IMR-90 (cell line): ENCODE results near the gene WAC. TPM values are rescaled to one million over a fixed set of nuclear protein-coding genes. Genes with fewer than 3 reads are reported as not detected.
A peak's percentile ranks its signal among the peaks of the same experiment; 100 is the strongest.

ENCODE experiments used
- ATAC-seq: fragments of 200-7000 bp; cut with Tn5 transposase; 2 replicates; pipeline ENCODE4 v1.9.1; 2020; ENCODE audit warnings: low read depth, mild to moderate bottlenecking, moderate library complexity
- BruUV-seq: library from RNA; stranded (reverse); fragments of 400-500 nt; replicated peaks from 2 replicates; lab custom pipeline; 2021; lab: Mats Ljungman, UMichigan
- CTCF ChIA-PET: fragments of 300-600 bp; formaldehyde crosslinking; extraction: SDS; loops from one replicate; lab custom pipeline; 2021; ENCODE audit warnings: antibody characterized with exemption; lab: Yijun Ruan, JAX
- POLR2A ChIA-PET: fragments of 300-600 bp; sonication (Branson Sonifier 250); formaldehyde crosslinking; loops from one replicate; lab custom pipeline; 2022; ENCODE audit warnings: antibody characterized with exemption; ENCODE audit not compliant: unreplicated experiment; lab: Charles Lee
- DNase-seq: peaks from one replicate; pipeline ENCODE4 v3.0.0; 2013
- H2AFZ ChIP-seq: replicated peaks from 2 replicates; pipeline ENCODE3; 2013; ENCODE audit warnings: low read length, mild to moderate bottlenecking; ENCODE audit not compliant: poor library complexity
- H2AK5ac ChIP-seq: 2 replicates; pipeline ENCODE4 v1.6.1; 2013; ENCODE audit warnings: low read depth, low read length, inconsistent platforms
- H2AK9ac ChIP-seq: replicated peaks from 2 replicates; pipeline ENCODE3; 2013; ENCODE audit warnings: mild to moderate bottlenecking, low read depth, low read length, moderate library complexity; ENCODE audit not compliant: poor library complexity
- H2BK120ac ChIP-seq: 2 replicates; pipeline ENCODE4 v1.6.1; 2013; ENCODE audit warnings: low read depth, low read length, inconsistent platforms
- H2BK15ac ChIP-seq: 3 replicates; pipeline ENCODE4 v1.6.1; 2013; ENCODE audit warnings: low read depth, low read length, inconsistent platforms
- H2BK20ac ChIP-seq: 2 replicates; pipeline ENCODE4 v1.6.1; 2013; ENCODE audit warnings: low read depth, mild to moderate bottlenecking, inconsistent platforms, low read length, moderate library complexity
- H2BK5ac ChIP-seq: 2 replicates; pipeline ENCODE4 v1.6.1; 2013; ENCODE audit warnings: mild to moderate bottlenecking, low read depth, low read length, inconsistent platforms; ENCODE audit not compliant: poor library complexity, severe bottlenecking
- H3K14ac ChIP-seq: replicated peaks from 2 replicates; pipeline ENCODE4 v1.6.1; 2013; ENCODE audit warnings: low read depth, low read length, inconsistent platforms
- H3K18ac ChIP-seq: 2 replicates; pipeline ENCODE4 v1.6.1; 2013; ENCODE audit warnings: low read depth, low read length, control low read depth
- H3K23ac ChIP-seq: 2 replicates; pipeline ENCODE4 v1.6.1; 2013; ENCODE audit warnings: low read depth, low read length, inconsistent platforms
- H3K27ac ChIP-seq: 2 replicates; pipeline ENCODE4 v1.5.1; 2013; ENCODE audit warnings: mild to moderate bottlenecking, control low read depth, low read length; ENCODE audit not compliant: insufficient read depth
- H3K27me3 ChIP-seq: 2 replicates; pipeline ENCODE4 v1.6.1; 2013; ENCODE audit warnings: low read length; ENCODE audit not compliant: control insufficient read depth, insufficient read depth
- H3K36me3 ChIP-seq: 2 replicates; pipeline ENCODE4 v1.6.1; 2013; ENCODE audit warnings: low read length, mixed read lengths; ENCODE audit not compliant: control insufficient read depth, insufficient read depth
- H3K4ac ChIP-seq: 2 replicates; pipeline ENCODE4 v1.6.1; 2013; ENCODE audit warnings: low read depth, low read length, inconsistent platforms
- H3K4me1 ChIP-seq: 2 replicates; pipeline ENCODE4 v1.6.1; 2013; ENCODE audit warnings: low read length, mixed read lengths; ENCODE audit not compliant: control insufficient read depth, insufficient read depth
- H3K4me2 ChIP-seq: 2 replicates; pipeline ENCODE4 v1.6.1; 2013; ENCODE audit warnings: low read depth, mild to moderate bottlenecking, control low read depth, low read length, moderate library complexity
- H3K4me3 ChIP-seq: 2 replicates; pipeline ENCODE4 v1.5.1; 2013; ENCODE audit warnings: low read depth, mild to moderate bottlenecking, control low read depth, low read length, moderate library complexity; ENCODE audit not compliant: insufficient read depth
- H3K56ac ChIP-seq: 2 replicates; pipeline ENCODE4 v1.6.1; 2013; ENCODE audit warnings: low read length, inconsistent platforms; ENCODE audit not compliant: insufficient read depth; ENCODE audit errors: extremely low read depth
- H3K79me1 ChIP-seq, 2 experiments: 2 replicates each; pipeline ENCODE4 v1.6.1; 2013; ENCODE audit warnings: low read length in 2 of 2, inconsistent platforms in 1 of 2, low read depth in 1 of 2
- H3K9ac ChIP-seq: 2 replicates; pipeline ENCODE4 v1.6.1; 2013; ENCODE audit warnings: low read depth, low read length, control low read depth
- H3K9me1 ChIP-seq: 2 replicates; pipeline ENCODE4 v1.6.1; 2013; ENCODE audit warnings: low read length, inconsistent platforms; ENCODE audit not compliant: insufficient read depth
- H3K9me3 ChIP-seq: 2 replicates; pipeline ENCODE4 v1.6.1; 2013; ENCODE audit warnings: low read length; ENCODE audit not compliant: control insufficient read depth, insufficient read depth
- H4K20me1 ChIP-seq: 2 replicates; pipeline ENCODE4 v1.6.1; 2013; ENCODE audit warnings: low read length, inconsistent platforms; ENCODE audit not compliant: insufficient read depth
- H4K5ac ChIP-seq: 2 replicates; pipeline ENCODE4 v1.6.1; 2013; ENCODE audit warnings: mild to moderate bottlenecking, low read depth, low read length, control low read depth
- H4K8ac ChIP-seq, 2 experiments: 2 replicates each; pipeline ENCODE4 v1.6.1; 2013; ENCODE audit warnings: low read depth in 2 of 2, low read length in 2 of 2, control low read depth in 1 of 2, inconsistent platforms in 1 of 2
- H4K91ac ChIP-seq: 2 replicates; pipeline ENCODE4 v1.6.1; 2013; ENCODE audit warnings: low read depth, low read length, inconsistent platforms; ENCODE audit not compliant: insufficient read depth
- CEBPB ChIP-seq: IDR thresholded peaks from 2 replicates; pipeline ENCODE4 v1.6.1; 2012; ENCODE audit warnings: low read depth, low read length, improper control_type of control experiment
- CTCF ChIP-seq: conservative IDR thresholded peaks from 2 replicates; pipeline ENCODE4 v1.5.1; 2012; ENCODE audit warnings: mild to moderate bottlenecking, low read depth, low read length, improper control_type of control experiment
- MAZ ChIP-seq: IDR thresholded peaks from 2 replicates; pipeline ENCODE4 v1.6.1; 2012; ENCODE audit warnings: low read depth, mild to moderate bottlenecking, low read length, improper control_type of control experiment, moderate library complexity, borderline replicate concordance
- MXI1 ChIP-seq: IDR thresholded peaks from 2 replicates; pipeline ENCODE4 v1.6.1; 2012; ENCODE audit warnings: low read depth, mild to moderate bottlenecking, low read length, moderate library complexity, borderline replicate concordance
- WGBS, 2 experiments: methylation state at CpG; one replicate each; pipeline versions ENCODE4 v1.1.5 to v1.1.7; 2013; ENCODE audit warnings: missing lambda C conversion rate in 2 of 2; ENCODE audit not compliant: insufficient read length in 1 of 2; ENCODE audit errors: extremely low coverage in 2 of 2; 5-methylcytosine and 5-hydroxymethylcytosine counted together
- dilution Hi-C: fragments of 300-500 bp; cut with HindIII; formaldehyde crosslinking; loops from one replicate; pipeline ENCODE4 v1.14.3; 2018; ENCODE audit warnings: low sequenced_read_pairs; ENCODE audit not compliant: unreplicated experiment
- in situ Hi-C: fragments of 300-500 bp; cut with MboI; formaldehyde crosslinking; loops from 3 replicates; pipeline ENCODE4 v1.14.3; 2019; ENCODE audit warnings: low sequenced_read_pairs, inconsistent platforms, mixed read lengths
- intact Hi-C: fragments of 100-400 bp; cut with micrococcal nuclease; formaldehyde crosslinking; loops from 2 replicates; pipeline ENCODE4 v1.10.0; 2022
- polyA plus RNA-seq, 3 experiments: library from polyadenylated mRNA; depleted of rRNA; stranded (reverse); fragments of >200 nt; gene quantifications; 2 replicates each; pipeline ENCODE4 v1.2.3, GENCODE V29; 2012; ENCODE audit warnings: low replicate concordance in 1 of 3
- total RNA-seq: library from RNA; depleted of rRNA; stranded (reverse); fragments of >200 nt; gene quantifications from 2 replicates; pipeline ENCODE4 v1.2.3, GENCODE V29; 2012
- TF ChIP-seq, protein P1 (sequence below): fragments of 150-350 bp; IDR thresholded peaks from 2 replicates; pipeline ENCODE4 v1.6.1; 2016; ENCODE audit warnings: low read depth, mild to moderate bottlenecking, low read length, moderate library complexity, borderline replicate concordance

The WAC gene
- total and polyA plus RNA-seq, 2 of the 4 experiments (the other 2 are of a cell fraction) = 39.6 to 52.2 TPM

GRCh38 chr10:28532337-28533185 lies at the start of gene WAC (continued):
- TF ChIP-seq, protein P1, sequence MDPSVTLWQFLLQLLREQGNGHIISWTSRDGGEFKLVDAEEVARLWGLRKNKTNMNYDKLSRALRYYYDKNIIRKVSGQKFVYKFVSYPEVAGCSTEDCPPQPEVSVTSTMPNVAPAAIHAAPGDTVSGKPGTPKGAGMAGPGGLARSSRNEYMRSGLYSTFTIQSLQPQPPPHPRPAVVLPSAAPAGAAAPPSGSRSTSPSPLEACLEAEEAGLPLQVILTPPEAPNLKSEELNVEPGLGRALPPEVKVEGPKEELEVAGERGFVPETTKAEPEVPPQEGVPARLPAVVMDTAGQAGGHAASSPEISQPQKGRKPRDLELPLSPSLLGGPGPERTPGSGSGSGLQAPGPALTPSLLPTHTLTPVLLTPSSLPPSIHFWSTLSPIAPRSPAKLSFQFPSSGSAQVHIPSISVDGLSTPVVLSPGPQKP = no peak
- TF ChIP-seq MAZ (peak; percentile 96), CEBPB (no peak)

DNA sequence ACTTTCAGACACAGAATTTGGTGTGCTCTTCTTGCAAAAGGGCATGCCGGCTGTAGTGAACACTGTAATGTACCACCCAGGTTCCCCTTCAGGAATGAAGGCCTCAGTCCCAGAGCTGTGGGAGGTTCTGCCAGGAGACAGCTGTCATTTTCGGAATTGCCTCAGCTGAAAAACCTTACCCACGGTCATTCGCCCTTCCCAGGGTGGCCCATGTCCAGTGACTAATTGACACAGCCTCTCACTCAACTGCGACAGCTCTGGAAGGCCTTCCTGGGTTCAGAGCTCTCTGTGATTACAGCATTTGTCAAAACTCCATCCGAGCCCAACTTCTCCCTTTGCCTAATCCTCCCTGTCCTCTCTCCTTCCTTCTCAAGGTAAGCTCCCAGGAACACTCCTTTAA lies 43.7 kb upstream of the WAC start:
- Histone ChIP-seq H2BK5ac (no peak overlapping the region), H3K4me2 (no peak overlapping the region), H3K4me3 (no peak overlapping the region), H3K4ac (no peak overlapping the region), H4K91ac (no peak overlapping the region), H3K36me3 (no peaks in the 10 kb centered on the region), H3K14ac (no peak overlapping the region), H3K79me1 (no peaks in the 10 kb centered on the region), H2AFZ (no peak overlapping the region), H4K20me1 (no peaks in the 10 kb centered on the region), H2BK20ac (no peak overlapping the region), H2AK9ac (no peak overlapping the region), H4K8ac (no peak overlapping the region), H2BK15ac (no peak overlapping the region), H2BK120ac (no peak overlapping the region), H3K4me1 (no peaks in the 10 kb centered on the region), H3K27me3 (peaks cover 12% of the 10 kb centered on the region), H4K5ac (no peak overlapping the region), H3K27ac (no peak overlapping the region), H3K9me3 (no peaks in the 10 kb centered on the region), H3K18ac (no peak overlapping the region), H3K56ac (no peak overlapping the region), H3K9ac (no peak overlapping the region), H3K23ac (no peak overlapping the region), H3K9me1 (no peaks in the 10 kb centered on the region), H2AK5ac (no peak overlapping the region)
- ChIA-PET CTCF (no interaction called here), POLR2A (no interaction called here)
- ATAC-seq (no peak), DNase-seq (no peak)
- in situ Hi-C loops (no loop called here), dilution Hi-C loops (no loop called here), intact Hi-C loops (no loop called here)
- TF ChIP-seq MXI1 (no peak), CTCF (no peak)
- TF ChIP-seq, protein P1 = no peak
- no TSS peak for BruUV-seq
- 77% methylated on average over 2 of the region's 6 CpGs; no CpG with 5 or more reads in 1 of the 2 experiments for WGBS, 2 experiments
